ENCODE measurements around the gene NAMPT.

NAMPT gene

GRCh38 chr7:106277976-106278375 lies 6.8 kb downstream of the NAMPT start:
- peak; percentile 42 for DNase-seq (ENCODE audit: low read depth)
- TF ChIP-seq, protein P1, sequence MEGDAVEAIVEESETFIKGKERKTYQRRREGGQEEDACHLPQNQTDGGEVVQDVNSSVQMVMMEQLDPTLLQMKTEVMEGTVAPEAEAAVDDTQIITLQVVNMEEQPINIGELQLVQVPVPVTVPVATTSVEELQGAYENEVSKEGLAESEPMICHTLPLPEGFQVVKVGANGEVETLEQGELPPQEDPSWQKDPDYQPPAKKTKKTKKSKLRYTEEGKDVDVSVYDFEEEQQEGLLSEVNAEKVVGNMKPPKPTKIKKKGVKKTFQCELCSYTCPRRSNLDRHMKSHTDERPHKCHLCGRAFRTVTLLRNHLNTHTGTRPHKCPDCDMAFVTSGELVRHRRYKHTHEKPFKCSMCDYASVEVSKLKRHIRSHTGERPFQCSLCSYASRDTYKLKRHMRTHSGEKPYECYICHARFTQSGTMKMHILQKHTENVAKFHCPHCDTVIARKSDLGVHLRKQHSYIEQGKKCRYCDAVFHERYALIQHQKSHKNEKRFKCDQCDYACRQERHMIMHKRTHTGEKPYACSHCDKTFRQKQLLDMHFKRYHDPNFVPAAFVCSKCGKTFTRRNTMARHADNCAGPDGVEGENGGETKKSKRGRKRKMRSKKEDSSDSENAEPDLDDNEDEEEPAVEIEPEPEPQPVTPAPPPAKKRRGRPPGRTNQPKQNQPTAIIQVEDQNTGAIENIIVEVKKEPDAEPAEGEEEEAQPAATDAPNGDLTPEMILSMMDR (conservative IDR thresholded peaks at IDR 0.05; ENCODE audit: control insufficient read depth, insufficient read depth, low read depth, low read length): no peak
- no peak overlapping the region for H3K4me3 ChIP-seq (ENCODE audit: control insufficient read depth, low read depth, low read length)

DNA sequence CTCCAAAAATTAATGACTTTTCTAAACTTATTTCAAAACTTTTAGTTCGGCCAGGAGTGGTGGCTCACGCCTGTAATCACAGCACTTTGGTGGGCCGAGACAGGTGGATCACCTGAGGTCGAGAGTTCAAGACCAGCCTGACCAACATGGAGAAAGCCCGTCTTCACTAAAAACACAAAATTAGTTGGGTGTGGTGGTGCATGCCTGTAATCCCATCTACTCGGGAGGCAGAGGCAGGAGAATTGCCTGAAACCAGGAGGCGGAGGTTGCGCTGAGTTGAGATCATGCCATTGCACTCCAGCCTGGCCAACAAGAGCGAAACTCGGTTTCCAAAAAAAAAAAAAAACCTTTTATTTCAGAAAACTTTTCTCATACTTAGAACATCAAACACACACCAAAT lies 8.3 kb downstream of the NAMPT start:
- DNase-seq (ENCODE audit: low read depth): no peak
- no peak overlapping the region for H3K4me3 ChIP-seq (ENCODE audit: control insufficient read depth, low read depth, low read length)
- TF ChIP-seq, protein P1 (conservative IDR thresholded peaks at IDR 0.05; ENCODE audit: control insufficient read depth, insufficient read depth, low read depth, low read length): no peak

- TF ChIP-seq, protein P1 (conservative IDR thresholded peaks at IDR 0.05; ENCODE audit: control insufficient read depth, insufficient read depth, low read depth, low read length): no peak
- no peak overlapping the region for H3K4me3 ChIP-seq (ENCODE audit: control insufficient read depth, low read depth, low read length)
- DNase-seq (ENCODE audit: low read depth): no peak
Measured at GRCh38 chr7:106273009-106273668, 11.6 kb downstream of the NAMPT start.

DNA sequence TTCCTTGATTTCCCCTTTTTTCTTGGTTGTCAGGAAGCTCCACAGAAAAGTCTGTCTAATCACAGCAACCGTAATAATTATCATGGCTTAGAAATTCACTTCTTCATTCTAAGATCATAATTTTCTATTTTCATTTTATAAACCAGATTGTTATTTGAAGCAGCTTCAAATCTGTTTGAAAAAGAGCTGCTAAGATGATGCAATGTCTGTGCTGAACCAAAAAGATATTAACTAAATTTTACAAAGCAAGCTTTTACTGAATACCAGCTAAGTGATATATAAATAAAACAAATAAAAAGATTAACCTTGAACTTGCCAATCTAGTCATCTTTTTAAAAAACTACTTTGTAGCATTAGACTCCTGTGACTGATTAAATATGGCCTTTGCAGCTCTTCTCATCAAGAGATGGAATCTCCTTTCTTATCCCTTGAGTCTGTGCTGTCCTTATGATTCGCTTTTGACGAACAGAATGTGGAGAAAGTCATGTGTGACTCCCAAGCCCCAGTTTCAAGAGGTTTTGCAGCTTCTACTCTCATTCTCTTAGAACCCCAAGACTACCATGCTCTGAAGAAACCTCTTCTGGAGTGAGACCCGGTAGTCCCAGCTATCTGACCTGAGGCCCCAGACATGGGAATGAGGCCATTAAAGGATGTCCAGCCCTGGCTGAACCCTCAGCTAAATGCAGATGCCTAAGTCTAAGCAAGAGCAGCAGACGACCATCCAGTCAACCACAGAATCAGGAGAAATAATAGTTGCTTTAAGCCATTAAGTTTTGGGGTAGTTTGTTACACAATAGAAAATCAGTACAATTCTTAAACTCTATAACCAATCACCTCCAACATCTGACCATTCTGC lies 14.4 kb downstream of the NAMPT start:
- TF ChIP-seq, protein P1 (conservative IDR thresholded peaks at IDR 0.05; ENCODE audit: control insufficient read depth, insufficient read depth, low read depth, low read length): no peak
- no peak for DNase-seq (ENCODE audit: low read depth)
- no peak overlapping the region for H3K4me3 ChIP-seq (ENCODE audit: control insufficient read depth, low read depth, low read length)

GRCh38 chr7:106269254-106269961 lies 15.4 kb downstream of the NAMPT start:
- DNase-seq (ENCODE audit: low read depth): no peak
- H3K4me3 ChIP-seq (ENCODE audit: control insufficient read depth, low read depth, low read length): no peak overlapping the region
- TF ChIP-seq, protein P1 (conservative IDR thresholded peaks at IDR 0.05; ENCODE audit: control insufficient read depth, insufficient read depth, low read depth, low read length): no peak

DNA sequence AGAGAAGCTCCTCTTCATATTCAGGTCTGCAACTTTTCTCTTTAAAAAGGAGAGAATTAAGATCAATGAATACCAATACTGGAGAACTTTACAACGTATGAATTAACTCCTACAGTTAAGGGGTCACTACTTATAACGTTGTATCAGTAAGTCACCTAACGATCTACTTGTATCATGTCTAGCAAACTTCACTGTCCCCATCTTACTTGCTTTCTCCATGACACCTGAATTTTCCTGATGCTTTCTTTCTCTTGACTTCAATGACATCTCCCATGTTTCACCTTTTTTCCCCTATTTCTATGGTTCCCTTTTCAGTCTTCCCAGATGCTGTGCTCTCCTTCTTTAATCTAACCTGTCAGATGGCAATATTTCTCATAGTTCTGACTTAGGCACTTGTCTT lies 19.6 kb downstream of the NAMPT start:
- TF ChIP-seq, protein P1 (conservative IDR thresholded peaks at IDR 0.05; ENCODE audit: control insufficient read depth, insufficient read depth, low read depth, low read length): no peak
- DNase-seq (ENCODE audit: low read depth): no peak
- H3K4me3 ChIP-seq (ENCODE audit: control insufficient read depth, low read depth, low read length): no peak overlapping the region

Measured in fibroblast of mammary gland (primary cell).